Measurements from ENCODE around the gene SF3B4.
"Not testable (repeated sequence)": the region's sequence is repeated elsewhere in the genome, so short reads cannot be mapped to it uniquely, and the experiment has no call there.

The SF3B4 gene

GRCh38 chr1:149886396-149887195 lies 41.0 kb downstream of the SF3B4 start:
- peak; percentile 96 to 97 for DNase-seq

DNA sequence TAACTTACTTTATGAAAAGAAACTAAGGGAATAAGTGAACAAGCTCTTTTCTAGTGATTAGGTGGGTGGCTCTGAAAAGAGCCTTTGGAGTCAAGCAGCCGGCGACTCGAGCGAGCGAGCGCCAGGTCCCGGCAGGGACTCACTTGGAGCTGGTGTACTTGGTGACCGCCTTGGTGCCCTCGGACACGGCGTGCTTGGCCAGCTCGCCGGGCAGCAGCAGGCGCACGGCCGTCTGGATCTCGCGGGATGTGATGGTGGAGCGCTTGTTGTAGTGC lies 41.5 kb downstream of the SF3B4 start:
- not testable (repeated sequence) for DNase-seq

DNA sequence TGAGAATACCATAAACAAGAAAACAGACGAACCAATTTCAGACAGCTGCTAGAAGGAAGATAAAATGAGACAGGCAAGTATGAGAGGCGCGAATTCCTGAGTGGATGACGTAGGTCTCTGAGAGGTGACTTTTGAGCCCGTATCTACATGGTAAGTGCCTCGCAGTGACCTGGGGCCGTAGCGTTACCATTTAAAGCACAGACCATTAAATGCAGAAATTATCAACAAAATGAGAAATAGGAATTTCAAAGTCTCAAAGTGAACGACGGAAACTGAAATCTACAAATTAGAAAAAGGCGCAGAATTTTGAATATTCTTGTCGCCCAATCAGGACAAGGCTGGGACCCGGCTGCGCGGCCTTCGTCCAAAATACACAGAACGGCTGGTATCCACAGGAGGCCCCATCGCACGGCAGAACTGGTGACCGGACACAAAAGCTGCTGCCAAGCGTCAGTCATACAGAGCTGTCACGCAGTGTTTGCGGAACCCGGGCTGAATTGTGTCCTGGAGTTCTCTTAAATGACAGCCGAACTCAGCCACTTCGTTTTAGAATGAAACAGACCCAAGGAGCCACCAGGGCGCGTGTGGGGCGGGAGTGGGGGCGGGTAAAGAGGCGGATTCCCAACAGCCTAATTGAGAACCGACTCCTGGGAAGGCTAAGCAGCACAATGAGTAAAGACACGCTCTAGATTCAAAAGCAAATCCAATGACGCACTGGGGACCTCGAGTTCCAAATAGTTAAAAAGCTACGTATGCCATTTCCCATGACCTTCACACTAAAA lies 42.1 kb downstream of the SF3B4 start:
- peak; percentile 65 to 71 for DNase-seq

- peak; percentile 15 to 24 for DNase-seq
Observed at GRCh38 chr1:149884433-149885338, 42.9 kb downstream of the SF3B4 start.

GRCh38 chr1:149883598-149884247 lies 43.9 kb downstream of the SF3B4 start:
- DNase-seq: no peak

DNA sequence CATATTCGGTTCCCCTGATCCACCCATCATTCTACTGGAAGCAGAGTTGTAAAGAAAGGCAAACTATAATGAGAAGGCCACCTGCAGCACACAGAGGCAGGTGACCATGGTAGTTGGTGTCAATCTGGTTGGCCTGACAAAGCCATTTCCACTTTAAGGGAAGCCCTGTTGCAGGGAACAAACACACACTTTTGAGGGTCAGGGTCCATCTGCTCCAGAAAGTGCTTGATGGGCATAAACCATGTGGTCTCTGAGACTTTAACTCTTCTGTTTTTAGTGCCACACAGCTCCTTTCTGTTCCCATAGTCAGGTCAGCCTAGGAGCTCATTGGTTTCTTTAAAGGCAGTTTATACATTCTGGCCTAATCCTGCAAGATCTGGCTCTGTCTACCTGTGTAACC lies 45.7 kb downstream of the SF3B4 start:
- DNase-seq: no peak

- no peak for DNase-seq
Observed at GRCh38 chr1:149879556-149879955, 48.0 kb downstream of the SF3B4 start.

DNA sequence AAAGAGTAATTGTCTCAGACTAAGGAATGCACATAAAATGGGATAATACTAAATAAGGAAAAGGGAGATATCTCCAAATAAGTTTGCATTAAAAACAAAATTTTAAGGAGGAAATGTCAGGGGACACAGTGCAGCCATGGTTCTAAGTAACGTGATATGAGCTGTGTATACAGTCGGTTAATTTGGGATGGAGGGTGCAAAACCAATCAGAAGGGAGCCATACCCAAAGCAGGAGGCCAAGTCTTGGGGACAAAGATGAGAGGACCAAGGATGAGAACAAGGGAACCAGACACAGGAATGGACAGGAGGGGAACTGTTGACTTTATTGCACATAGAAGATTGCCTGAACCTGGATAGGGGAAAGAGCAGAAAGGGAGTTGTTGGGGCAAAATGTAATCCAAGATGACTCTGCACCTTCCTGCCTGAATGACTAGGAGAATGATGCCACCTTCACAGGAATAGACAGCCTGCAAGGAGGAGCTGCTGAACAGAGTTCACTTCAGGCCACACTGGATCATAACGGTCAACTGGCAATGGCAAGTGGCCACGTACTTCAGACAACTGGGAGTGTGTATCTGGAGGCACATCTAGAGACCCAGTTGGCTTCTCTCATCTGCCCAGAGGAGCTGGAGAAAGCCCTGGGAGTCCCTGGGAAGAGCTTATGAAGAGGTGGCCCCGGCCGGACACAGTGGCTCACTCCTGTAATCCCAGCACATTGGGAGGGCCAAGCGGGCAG lies 50.2 kb downstream of the SF3B4 start:
- DNase-seq: no peak
